ENCODE measurements around the gene RAB18. TPM values are rescaled to one million over a fixed set of nuclear protein-coding genes. Genes with fewer than 3 reads are reported as not detected.

RAB18 gene
- total RNA-seq, 2 experiments from 2014 or later: 69.5 to 72.0 TPM

DNA sequence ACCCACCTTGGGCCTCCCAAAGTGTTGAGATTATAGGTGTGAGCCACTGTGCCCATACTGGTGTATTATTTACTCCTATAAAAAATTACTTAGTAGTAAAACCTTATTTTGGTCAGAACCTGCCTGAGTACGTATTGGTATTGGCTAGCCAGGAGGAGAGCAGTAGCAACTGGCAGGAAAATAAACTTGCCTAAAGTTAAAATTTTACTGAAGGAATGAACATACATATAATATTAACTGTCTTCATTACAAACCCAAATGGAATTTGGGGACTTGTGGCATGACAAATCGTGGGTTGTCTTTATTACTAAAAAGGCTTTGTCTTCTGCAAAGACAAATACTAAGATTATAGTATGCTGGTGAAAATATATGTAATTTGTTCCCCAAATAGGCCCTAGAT is 8.4 kb downstream of the RAB18 start:
- DNase-seq: no peak
- Mint-ChIP-seq H3K9me3 (no peaks in the 10 kb centered on the region), H3K4me1 (peaks cover 46% of the 10 kb centered on the region), H3K27me3 (no peaks in the 10 kb centered on the region), H3K4me3 (no peak overlapping the region), H3K36me3 (ENCODE audit: low read depth) (peaks cover 57% of the 10 kb centered on the region), H3K27ac (no peak overlapping the region)
- ChIA-PET POLR2A (interaction anchor here (3.5 kb wide), 1 partner anchor 9 kb away, joined by 37 read pairs; the partner anchor contains the start of gene RAB18), CTCF (no interaction called here)

DNA sequence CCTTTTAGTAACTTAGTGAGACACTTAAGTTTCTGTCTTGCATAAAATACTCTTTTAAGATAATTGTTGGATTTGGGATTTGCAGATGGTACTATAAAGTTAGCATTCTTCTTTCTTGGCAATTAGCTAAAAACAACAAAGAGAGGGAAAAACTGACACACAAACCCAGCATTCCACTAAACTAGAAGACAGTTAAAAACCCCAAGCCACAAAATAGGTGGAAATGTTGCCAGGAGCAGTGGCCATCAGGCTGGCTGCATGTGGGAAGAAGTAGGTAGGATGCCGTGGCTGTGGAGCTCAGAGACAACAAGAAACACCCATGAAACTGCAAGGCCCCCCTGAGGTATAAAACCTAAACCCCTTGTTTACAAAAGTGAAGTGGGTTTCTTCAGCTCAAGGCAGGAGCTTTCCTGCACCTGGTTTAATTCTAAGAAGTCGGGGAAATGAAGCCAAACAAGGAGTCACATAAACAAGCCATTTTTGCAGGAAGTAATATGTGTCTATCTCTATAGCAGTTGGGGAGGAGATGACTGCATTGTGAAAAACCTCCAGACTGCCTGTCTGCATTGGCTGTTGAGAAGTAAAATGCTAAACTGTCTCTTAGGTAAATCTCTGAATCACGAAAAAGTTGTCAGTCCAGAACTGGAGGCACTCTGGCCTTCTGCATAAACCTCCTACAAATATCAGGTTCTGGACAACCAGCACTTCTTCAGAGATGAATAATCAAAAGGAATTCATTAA is 9.5 kb downstream of the RAB18 start:
- Mint-ChIP-seq H3K27ac (peak overlapping the region; percentile 86), H3K4me1 (peaks cover 42% of the 10 kb centered on the region), H3K27me3 (no peaks in the 10 kb centered on the region), H3K36me3 (ENCODE audit: low read depth) (peaks cover 57% of the 10 kb centered on the region), H3K4me3 (no peak overlapping the region), H3K9me3 (no peaks in the 10 kb centered on the region)
- DNase-seq: peak; percentile 19
- ChIA-PET CTCF (interaction anchor here (1.3 to 1.6 kb wide), 2 partner anchors 8 to 9 kb away, joined by 4 to 5 read pairs; partner anchors contain the start of gene RAB18), POLR2A (interaction anchor here (1.0 to 3.5 kb wide), 3 partner anchors 10 to 21 kb away, joined by 3 to 37 read pairs (median 3); partner anchors contain the start of gene RAB18)

DNA sequence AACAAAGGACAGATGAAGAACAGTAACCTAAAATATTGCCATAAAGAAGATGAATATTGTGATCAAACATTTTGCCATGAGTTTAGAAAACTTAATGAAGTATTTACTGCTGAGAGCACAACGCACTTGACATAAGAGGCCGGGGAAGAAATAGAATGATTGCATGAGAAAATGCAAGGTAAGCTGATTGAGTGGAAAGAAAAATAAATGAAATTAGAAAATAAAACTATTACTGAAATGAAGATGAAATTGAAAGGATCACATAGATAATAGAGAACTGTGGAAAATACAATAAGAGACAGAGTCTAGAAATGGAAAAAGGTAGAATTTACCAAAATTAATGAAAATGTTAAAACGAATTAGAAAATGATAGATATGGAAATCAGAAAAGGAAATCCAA is 10.1 kb downstream of the RAB18 start:
- POLR2A ChIA-PET: interaction anchor here (1.4 to 3.5 kb wide), 2 partner anchors 10 to 21 kb away, joined by 3 to 37 read pairs; partner anchors contain the start of gene RAB18
- CTCF ChIA-PET: interaction anchor here (1.3 to 1.6 kb wide), 2 partner anchors 9 to 10 kb away, joined by 4 to 5 read pairs; partner anchors contain the start of gene RAB18
- no peaks in the 10 kb centered on the region for H3K9me3 Mint-ChIP-seq
- H3K27me3 Mint-ChIP-seq: no peaks in the 10 kb centered on the region
- peaks cover 52% of the 10 kb centered on the region for H3K36me3 Mint-ChIP-seq (ENCODE audit: low read depth)
- H3K4me1 Mint-ChIP-seq: peaks cover 37% of the 10 kb centered on the region
- no peak for DNase-seq
- H3K4me3 Mint-ChIP-seq: no peak overlapping the region
- H3K27ac Mint-ChIP-seq: peak overlapping the region; percentile 86

DNA sequence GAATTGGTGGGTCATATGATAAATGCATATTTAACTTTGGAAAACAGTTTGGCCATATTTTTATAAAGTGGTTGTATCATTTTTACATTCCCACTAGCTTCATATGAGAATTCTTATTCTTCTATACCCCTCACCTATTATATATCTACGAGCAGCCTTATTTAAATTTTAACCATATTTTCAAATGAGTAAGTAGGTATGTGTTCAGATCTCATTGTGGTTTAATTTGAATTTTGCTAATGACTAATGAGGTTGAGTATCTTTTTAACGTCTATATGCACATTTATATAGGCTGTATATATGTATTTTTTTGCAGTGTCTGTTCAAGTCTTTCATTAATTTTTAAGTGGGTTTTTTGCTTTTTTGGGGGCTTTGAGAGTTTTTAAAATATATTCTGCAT is 14.2 kb downstream of the RAB18 start:
- Mint-ChIP-seq H3K4me3 (no peak overlapping the region), H3K36me3 (ENCODE audit: low read depth) (peaks cover 28% of the 10 kb centered on the region), H3K9me3 (no peaks in the 10 kb centered on the region), H3K27me3 (no peaks in the 10 kb centered on the region), H3K4me1 (peaks cover 36% of the 10 kb centered on the region), H3K27ac (no peak overlapping the region)
- DNase-seq: no peak
- ChIA-PET CTCF (no interaction called here), POLR2A (no interaction called here)

DNA sequence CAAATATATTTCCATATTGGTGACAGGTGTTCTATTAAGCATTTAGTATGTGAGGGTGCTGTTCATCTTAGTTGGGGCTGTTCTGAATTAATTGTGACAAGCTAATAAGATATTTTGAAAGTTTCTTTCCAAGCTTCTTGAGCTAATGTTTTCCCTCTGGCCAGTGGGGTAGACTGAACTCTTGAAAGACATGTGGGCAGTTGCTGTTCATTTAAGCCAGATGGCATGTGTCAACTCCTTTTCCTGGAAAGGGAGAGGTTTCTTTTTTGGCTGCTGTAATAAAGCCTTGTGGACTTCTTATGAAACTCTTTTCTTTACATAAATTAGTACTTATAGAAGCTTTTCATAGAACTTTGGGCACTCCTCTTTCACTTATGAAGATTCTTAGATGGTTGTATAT is 21.7 kb downstream of the RAB18 start:
- POLR2A ChIA-PET: interaction anchor here (2.1 kb wide), 1 partner anchor 22 kb away, joined by 18 read pairs; the partner anchor contains the start of gene RAB18
- CTCF ChIA-PET: no interaction called here
- no peak for DNase-seq
- Mint-ChIP-seq H3K36me3 (ENCODE audit: low read depth) (peaks cover 19% of the 10 kb centered on the region), H3K4me1 (peaks cover 60% of the 10 kb centered on the region), H3K9me3 (no peaks in the 10 kb centered on the region), H3K27me3 (no peaks in the 10 kb centered on the region), H3K27ac (no peak overlapping the region), H3K4me3 (no peak overlapping the region)

DNA sequence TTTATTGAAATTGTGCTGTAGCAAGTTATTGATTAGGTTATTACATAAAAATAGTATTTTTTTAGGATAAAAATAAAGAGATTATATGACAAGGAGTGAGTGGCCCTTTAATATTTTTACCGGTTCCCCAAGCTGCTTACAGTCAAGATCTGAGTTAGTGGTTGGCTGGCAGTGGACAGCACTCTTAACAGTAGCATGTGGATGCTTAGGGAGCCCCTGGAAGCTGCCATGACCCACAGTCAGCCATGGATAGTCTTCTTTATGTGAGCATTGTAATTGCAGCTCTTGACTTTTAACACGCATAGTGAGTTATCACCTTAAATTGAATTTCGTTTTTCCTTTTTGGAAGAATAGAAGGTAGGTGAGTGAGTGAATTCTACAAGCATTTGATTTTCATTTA is 22.1 kb downstream of the RAB18 start:
- no peaks in the 10 kb centered on the region for H3K27me3 Mint-ChIP-seq
- H3K4me3 Mint-ChIP-seq: no peak overlapping the region
- peaks cover 21% of the 10 kb centered on the region for H3K36me3 Mint-ChIP-seq (ENCODE audit: low read depth)
- no peaks in the 10 kb centered on the region for H3K9me3 Mint-ChIP-seq
- DNase-seq: no peak
- no peak overlapping the region for H3K27ac Mint-ChIP-seq
- H3K4me1 Mint-ChIP-seq: peaks cover 63% of the 10 kb centered on the region
- CTCF ChIA-PET: no interaction called here
- POLR2A ChIA-PET: interaction anchor here (2.1 kb wide), 1 partner anchor 22 kb away, joined by 18 read pairs; the partner anchor contains the start of gene RAB18

DNA sequence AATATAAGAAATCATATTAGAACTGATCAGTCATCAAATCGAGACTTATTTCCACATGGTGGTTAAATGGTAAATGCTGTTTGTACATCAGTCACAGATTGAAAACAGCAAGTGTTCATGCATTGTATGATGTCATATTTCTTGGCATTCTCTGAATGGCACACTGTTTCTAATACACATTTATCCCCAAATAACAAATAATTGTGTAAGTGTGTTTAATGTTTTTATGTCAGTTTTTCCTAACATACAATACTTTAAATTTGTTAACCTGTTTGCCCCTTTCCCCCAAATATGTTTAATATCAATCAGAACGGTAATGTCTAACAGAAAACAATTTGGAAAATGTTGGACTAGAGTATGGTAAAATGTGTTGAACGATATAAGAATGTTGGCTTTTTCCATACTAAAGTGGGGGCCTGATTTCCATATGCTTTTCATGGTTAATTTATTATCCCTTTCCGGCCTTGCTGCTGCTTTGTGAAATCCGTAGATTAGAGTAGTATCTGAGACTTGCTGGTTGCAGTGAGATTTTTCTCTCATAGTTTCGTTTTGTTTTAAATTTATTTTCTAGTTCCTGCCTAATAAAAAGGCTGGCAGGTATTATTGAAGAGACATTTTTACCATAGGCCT is 23.7 kb downstream of the RAB18 start:
- no peak overlapping the region for H3K4me3 Mint-ChIP-seq
- no peaks in the 10 kb centered on the region for H3K27me3 Mint-ChIP-seq
- H3K4me1 Mint-ChIP-seq: peaks cover 61% of the 10 kb centered on the region
- no peak overlapping the region for H3K27ac Mint-ChIP-seq
- H3K9me3 Mint-ChIP-seq: no peaks in the 10 kb centered on the region
- ChIA-PET POLR2A (no interaction called here), CTCF (no interaction called here)
- DNase-seq: no peak
- H3K36me3 Mint-ChIP-seq (ENCODE audit: low read depth): peaks cover 27% of the 10 kb centered on the region

DNA sequence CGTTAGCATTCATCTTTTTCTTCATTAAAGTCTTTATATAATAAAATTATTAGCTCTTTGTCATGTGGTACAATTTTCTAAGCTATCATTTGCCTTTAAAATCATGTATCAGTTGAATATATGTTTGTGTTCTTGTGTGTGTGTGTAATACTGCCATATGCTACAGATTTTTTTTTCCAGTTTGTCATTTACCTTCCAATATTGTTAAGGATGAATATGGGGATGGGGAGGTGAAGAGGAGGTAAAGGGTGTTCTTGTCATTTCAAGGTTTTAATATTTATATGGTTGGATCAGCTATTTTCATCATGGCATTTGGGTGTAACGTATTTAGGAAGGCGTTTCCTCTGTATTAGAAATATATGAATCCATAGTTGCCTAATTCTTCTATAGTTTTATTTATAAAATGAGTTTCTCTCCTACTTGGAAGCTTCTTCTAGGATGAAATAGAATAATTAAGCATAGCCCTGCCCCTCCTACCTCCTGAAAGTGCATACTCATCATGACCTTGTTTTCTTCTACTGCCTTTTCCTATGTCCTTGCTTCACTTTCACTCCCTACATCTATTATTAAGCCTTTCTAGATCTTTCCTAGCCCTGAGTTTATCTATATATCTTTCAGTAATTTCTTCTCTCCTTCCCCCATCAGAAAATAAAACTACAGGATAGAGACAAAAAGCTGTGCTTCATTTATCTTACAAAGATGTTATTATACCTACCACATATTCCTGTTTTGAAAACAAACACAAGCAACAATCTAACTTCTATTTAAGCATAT is 25.1 kb downstream of the RAB18 start:
- no peaks in the 10 kb centered on the region for H3K27me3 Mint-ChIP-seq
- no peak for DNase-seq
- H3K36me3 Mint-ChIP-seq (ENCODE audit: low read depth): peaks cover 21% of the 10 kb centered on the region
- peaks cover 52% of the 10 kb centered on the region for H3K4me1 Mint-ChIP-seq
- POLR2A ChIA-PET: interaction anchor here (1.4 kb wide), 1 partner anchor 9 kb away, joined by 3 read pairs; no protein-coding TSS in a partner anchor
- H3K27ac Mint-ChIP-seq: no peak overlapping the region
- CTCF ChIA-PET: interaction anchor here (1.4 kb wide), 1 partner anchor 25 kb away, joined by 5 read pairs; the partner anchor contains the start of gene RAB18
- no peaks in the 10 kb centered on the region for H3K9me3 Mint-ChIP-seq
- no peak overlapping the region for H3K4me3 Mint-ChIP-seq

DNA sequence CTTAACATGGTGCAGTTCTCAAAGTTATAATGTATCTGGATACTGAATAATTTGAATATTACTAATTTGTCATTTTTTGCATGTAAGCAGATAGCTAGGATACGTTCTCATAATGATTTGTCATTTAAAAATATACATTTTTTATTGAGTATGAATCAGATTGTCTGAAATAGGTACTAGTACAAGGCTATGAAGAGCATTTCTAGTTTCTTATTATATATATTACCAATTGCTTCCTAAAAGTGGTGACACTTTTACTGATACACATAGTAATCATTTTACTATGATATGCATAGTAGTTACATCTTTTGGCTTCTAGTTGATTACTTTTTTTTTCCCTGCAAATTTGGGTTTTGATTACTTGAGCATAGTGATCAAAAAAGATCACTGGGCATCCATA is 26.4 kb downstream of the RAB18 start:
- no peak overlapping the region for H3K27ac Mint-ChIP-seq
- DNase-seq: no peak
- no peaks in the 10 kb centered on the region for H3K9me3 Mint-ChIP-seq
- peaks cover 39% of the 10 kb centered on the region for H3K4me1 Mint-ChIP-seq
- POLR2A ChIA-PET: no interaction called here
- peaks cover 15% of the 10 kb centered on the region for H3K36me3 Mint-ChIP-seq (ENCODE audit: low read depth)
- H3K4me3 Mint-ChIP-seq: no peak overlapping the region
- CTCF ChIA-PET: no interaction called here
- no peaks in the 10 kb centered on the region for H3K27me3 Mint-ChIP-seq

DNA sequence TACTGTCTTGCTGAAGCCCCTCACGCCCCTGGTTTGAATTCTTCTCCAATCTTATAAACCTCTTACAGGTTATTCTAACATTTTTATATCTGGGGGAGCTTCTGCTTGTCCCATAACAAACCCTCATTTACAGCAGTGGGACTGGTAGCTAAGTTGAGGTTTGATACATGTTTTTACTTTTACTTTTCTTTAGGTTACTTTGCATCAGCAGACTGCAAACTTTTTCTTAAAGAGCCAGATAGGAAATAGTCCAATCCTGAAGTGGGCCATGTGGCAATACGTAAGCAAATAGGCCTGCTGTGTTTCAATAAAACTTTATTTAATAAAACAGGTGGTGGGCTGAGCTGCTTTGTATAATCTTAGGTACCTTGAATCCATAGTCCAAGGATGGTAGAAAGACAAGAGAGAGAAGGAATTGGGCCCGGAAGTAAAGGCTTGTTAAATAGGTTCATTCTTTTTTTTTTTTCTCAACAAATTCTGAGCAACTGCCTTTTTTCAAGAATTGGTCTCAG is 27.3 kb downstream of the RAB18 start:
- Mint-ChIP-seq H3K4me3 (no peak overlapping the region), H3K27me3 (no peaks in the 10 kb centered on the region), H3K27ac (no peak overlapping the region), H3K4me1 (peaks cover 33% of the 10 kb centered on the region), H3K36me3 (ENCODE audit: low read depth) (peaks cover 15% of the 10 kb centered on the region), H3K9me3 (no peaks in the 10 kb centered on the region)
- DNase-seq: no peak
- CTCF ChIA-PET: no interaction called here
- POLR2A ChIA-PET: interaction anchor here (1.7 kb wide), 1 partner anchor 27 kb away, joined by 9 read pairs; the partner anchor contains the start of gene RAB18

DNA sequence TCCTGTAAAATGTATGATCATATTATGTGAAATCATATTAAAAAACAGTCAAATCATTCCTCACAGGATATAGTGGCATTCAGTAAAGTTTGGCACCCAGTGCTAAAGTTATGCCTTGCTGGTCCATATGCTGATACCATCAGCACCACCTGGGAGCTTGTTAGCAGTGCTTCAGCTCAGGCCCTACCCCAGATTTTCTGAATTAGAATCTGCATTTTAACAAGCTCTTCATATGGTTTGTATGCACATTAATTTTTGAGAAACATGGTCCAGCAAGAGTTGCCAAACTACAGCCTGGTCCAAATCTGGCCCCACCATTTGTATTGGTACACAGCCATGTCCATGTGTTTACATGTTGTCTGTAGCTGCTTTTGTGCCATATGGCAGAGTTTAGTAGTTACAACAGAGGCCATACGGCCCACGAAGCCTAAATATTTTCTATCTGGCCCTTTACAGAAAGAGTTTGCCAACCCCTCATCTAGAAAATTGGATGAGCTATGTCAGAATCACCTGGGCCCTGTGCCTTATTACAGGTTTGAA is 30.1 kb downstream of the RAB18 start:
- no peaks in the 10 kb centered on the region for H3K9me3 Mint-ChIP-seq
- no peak overlapping the region for H3K27ac Mint-ChIP-seq
- H3K36me3 Mint-ChIP-seq (ENCODE audit: low read depth): peaks cover 25% of the 10 kb centered on the region
- ChIA-PET POLR2A (interaction anchor here (0.7 to 1.5 kb wide), 2 partner anchors 20 to 31 kb away, joined by 3 read pairs; partner anchors contain the start of gene RAB18), CTCF (interaction anchor here (1.1 kb wide), 1 partner anchor 19 kb away, joined by 4 read pairs; no protein-coding TSS in a partner anchor)
- H3K27me3 Mint-ChIP-seq: no peaks in the 10 kb centered on the region
- peaks cover 16% of the 10 kb centered on the region for H3K4me1 Mint-ChIP-seq
- no peak for DNase-seq
- no peak overlapping the region for H3K4me3 Mint-ChIP-seq

DNA sequence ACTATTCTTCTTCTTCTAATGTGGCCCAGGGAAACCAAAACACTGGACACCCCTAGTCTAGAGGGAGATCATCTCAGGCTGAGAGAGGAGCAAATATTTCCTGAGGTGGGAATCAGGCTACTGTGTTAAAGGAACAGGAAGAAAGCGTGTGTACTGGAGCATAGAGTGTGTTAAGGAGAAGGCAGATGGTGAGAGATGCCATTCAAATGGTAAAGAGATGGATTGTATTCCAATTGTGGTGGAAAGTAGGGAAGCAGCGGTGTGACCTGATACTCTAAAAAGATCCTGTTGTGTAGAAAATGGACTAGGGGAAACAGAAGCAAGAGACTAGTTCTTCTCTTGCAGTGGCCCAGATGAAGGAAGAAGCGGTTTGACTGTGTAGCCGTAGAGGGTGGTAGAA is 31.2 kb downstream of the RAB18 start:
- no peak overlapping the region for H3K4me3 Mint-ChIP-seq
- H3K9me3 Mint-ChIP-seq: no peaks in the 10 kb centered on the region
- ChIA-PET CTCF (interaction anchor here (1.1 kb wide), 1 partner anchor 18 kb away, joined by 4 read pairs; no protein-coding TSS in a partner anchor), POLR2A (interaction anchor here (1.5 kb wide), 1 partner anchor 21 kb away, joined by 3 read pairs; no protein-coding TSS in a partner anchor)
- H3K27me3 Mint-ChIP-seq: no peaks in the 10 kb centered on the region
- H3K27ac Mint-ChIP-seq: no peak overlapping the region
- H3K4me1 Mint-ChIP-seq: peaks cover 10% of the 10 kb centered on the region
- DNase-seq: no peak
- peaks cover 26% of the 10 kb centered on the region for H3K36me3 Mint-ChIP-seq (ENCODE audit: low read depth)
